ENCODE results near the gene NAA60.

Gene NAA60

DNA sequence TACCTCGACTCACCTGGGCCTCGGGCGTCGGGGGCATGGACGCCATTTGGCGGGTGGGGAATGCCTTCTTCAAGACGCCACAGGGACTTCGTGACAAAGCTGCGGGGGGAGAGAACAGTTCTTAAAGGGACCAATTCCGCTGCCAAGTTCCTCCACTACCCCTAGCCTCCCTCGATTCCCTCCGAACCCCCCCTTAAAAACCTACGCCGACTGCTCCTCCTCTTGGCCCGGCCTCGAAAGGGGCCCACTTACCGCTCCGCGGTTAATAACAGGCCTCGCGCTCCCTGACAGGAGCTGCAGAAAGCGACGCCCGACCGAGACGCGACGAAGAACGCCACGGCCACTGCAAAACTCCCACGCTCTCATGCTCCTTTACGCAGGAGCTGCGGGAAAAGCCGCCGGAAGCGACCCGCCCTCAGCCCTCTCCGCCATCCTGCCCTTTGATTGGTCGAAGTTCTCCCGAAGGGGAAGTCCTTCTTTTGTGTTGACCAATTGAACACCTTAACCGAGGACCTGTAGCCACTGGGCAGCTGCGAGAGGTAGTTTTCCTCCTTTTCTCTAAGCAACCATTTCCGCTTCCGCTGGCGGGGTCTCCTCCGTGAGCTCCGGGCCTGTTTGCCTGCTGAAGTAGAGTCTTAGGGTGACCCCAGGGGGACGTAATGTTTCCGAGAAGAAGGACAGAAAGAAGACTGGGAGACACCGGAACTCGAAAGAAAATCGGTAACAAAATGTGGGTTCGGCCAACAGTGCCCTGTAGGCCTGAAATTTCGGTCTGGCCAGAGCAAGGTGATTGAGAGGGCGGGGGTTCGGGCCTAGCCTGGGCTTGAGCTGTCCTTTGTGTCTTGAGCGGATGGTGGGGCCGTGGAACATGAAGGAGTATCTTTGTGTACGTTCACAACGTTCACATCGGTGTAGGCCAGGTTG is at the start of gene NAA60, which contains the start of gene ZNF597:
NAA60 (plus strand) TSS at position 573 of the 924 bp plus-strand sequence. CDS start 32,548 bp downstream, outside the sequence.
ZNF597 (minus strand) TSS at position 397 of the 924 bp plus-strand sequence; CDS start at position 46, 351 bp downstream.
- peak; percentile 94 for DNase-seq

DNA sequence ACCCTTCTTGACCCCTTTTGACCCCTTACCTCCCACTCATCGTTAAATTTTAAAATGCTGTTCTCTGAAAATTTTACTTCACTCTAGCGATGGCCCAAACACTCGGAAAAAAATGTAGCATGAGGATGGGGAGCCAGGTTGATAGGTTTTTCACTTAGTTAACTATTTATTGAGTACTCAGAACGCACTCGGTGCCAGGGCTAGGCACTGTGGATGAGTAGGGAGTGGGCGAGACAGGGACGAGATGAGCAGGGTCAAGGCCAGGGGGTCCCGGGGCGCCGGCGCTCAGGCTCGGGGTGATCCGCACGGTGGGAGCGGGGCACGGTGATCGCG is 43.1 kb upstream of the NAA60 start:
- no peak for DNase-seq

DNA sequence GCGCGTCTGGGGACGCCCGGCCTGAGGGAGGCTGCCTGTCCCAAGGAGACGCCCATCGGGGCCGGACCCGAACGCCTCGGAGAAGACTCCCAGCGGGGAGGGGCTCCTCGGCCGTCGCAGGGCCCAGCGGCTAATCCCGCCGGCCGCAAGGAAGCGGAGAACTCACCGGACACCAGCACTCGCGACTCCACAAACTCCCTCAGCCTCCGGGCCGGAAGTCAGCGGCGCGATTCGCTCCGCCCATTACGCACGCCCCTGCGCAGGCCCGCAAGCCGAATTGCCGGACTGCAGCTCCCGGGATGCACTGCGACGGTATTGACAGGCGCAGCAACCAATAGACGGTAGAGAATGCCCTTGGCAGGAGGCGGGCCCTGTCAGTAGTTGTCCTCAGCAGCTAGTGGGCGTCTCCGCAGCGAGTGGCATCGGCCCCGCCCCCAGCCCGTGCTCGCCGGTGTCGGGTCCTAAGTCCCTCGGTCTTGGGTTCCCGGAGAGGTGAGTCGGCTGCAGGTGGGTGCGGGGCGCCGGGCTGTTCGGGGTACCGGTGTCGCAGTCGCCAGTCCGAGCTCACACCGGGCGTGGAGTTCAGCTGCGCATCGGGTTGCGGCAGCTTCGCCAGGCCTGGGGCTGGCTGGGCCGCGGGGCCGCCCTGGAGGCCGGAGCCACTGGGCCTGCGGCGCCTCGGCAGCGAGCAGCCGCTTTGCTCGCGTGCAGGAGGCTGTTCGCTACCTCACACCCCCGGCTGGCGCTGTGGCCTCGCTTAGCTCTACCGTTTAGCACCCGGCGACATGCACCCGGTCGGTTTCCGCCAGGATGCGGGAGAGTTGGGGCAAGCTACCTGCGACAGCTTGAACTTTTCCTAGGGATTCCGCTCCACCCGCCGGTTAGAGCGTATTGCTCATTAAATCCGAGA is 42.4 kb upstream of the NAA60 start, which contains the start of the genes ZNF174 and ZSCAN32:
ZNF174 (plus strand) TSS at position 437 of the 910 bp plus-strand sequence. CDS start 790 bp downstream, outside the sequence.
ZSCAN32 (minus strand) TSS at position 226 of the 910 bp plus-strand sequence. CDS start 3,447 bp downstream, outside the sequence.
- DNase-seq = peak; percentile 99

DNA sequence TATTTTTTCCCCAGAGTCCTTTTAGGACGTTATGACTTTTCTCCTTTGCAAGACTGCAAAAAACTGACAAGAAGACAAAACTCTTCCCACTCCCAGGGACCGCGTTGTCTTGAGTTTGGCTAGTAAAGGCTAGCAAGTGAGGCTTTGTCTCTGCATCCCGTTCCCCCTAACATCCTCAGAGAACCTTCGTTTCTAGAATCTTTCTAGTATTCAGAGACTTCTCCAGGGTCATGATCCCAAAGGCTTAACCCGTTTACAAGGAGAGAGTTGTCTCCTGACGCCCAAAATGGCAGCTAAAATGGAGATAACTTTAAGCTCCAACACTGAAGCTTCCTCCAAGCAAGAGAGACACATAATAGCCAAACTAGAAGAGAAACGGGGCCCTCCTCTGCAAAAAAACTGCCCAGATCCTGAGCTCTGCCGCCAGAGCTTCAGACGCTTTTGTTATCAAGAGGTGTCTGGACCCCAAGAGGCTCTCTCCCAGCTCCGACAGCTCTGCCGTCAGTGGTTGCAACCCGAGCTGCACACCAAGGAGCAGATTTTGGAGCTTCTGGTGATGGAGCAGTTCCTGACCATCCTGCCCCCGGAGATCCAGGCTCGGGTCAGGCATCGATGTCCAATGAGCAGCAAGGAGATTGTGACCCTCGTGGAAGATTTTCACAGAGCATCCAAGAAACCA is 41.6 kb upstream of the NAA60 start:
- peak; percentile 2 for DNase-seq

DNA sequence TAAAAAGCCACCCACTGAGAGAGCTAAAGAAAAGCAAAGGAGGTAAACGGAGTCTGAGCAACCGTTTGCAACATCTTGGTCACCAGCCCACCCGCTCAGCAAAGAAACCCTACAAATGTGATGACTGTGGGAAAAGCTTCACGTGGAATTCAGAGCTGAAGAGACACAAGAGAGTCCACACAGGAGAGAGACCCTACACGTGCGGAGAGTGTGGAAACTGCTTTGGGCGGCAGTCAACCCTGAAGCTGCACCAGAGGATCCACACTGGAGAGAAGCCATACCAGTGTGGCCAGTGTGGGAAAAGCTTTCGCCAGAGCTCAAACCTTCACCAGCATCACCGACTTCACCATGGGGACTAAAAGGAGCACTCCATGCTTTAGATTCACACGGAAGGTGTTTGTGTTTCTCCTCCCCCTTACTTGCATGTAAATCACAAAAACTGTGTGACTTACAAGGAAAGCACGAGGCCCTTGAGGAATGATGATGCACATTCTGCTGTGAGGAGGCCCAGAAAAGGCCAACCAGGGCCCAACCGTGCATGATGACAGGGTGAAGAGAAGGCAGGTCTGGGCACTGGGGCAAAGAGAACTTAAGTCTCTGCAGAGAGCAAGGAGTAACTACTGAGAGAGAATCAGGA is 34.8 kb upstream of the NAA60 start:
- no peak for DNase-seq

DNA sequence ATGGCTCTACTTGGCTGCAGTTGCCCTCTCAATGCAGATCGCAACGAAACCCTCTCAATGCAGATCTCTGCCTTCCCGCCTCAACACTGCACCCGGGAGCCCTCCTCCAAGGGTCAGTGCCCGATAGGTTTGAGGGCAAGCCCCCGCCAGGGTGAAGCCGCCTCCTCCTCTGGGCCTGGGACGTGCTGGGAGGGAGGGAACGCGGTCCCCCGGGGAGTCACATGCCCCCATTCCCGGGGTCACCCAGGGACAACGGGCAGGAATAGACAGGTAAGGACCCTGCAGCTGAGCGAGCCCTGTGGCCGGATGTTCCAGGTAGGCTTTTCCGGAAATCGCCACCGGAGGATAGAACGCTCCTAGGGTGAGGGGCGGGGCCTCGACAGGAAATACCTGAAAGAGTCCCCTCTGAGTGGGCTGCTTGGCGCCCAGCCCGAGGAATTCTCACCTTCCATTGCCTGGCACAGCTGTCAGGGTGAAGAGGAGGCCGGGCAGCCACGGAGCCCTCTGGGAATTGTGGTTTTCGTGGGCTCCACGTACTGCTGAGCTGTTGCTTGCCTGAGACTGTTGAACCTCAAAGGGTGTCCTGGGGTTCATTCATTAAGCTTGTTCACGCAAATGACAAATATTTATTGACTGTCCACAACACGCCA is 29.6 kb upstream of the NAA60 start:
- no peak for DNase-seq

DNA sequence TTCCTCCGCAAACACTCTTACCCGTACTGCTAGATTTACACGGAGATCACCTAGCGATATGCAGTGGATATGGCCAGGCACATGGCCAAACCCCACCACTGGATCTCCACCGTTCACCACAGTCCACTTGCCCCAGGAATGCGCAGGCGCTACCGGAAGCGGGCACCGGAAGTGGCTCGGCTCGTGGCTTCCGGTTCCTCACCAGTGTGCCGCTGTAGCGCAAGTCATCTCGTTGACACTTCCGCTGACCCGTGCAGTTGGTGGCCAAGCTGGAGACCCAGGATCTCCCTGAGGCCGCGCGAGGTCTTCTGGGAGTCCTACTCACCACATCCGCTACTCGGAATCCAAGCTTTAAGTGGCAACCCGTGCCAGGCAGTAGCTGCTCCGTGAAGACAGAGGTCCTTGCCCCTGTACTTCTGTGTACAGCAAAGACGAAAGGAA is 11.7 kb upstream of the NAA60 start:
- DNase-seq = peak; percentile 70

DNA sequence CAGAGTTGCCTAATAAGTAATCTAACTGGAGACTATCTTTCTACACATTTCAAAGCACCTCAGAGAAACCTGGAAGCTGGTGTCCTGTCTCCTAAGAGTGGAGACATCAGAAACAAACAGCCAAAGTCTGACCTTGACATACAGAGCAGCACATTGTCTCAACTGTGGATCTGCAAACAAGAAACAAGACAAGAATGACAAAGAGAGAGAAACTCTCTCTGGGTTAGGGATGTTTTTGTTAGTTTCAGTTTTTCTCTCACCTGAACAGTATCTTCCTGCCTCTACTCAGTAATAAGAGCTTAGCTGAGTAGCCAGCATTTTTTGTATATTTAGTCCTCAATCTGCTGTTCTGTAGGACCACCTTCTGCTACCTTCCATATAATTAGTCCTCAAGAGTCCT is 9.1 kb upstream of the NAA60 start:
- DNase-seq = no peak

DNA sequence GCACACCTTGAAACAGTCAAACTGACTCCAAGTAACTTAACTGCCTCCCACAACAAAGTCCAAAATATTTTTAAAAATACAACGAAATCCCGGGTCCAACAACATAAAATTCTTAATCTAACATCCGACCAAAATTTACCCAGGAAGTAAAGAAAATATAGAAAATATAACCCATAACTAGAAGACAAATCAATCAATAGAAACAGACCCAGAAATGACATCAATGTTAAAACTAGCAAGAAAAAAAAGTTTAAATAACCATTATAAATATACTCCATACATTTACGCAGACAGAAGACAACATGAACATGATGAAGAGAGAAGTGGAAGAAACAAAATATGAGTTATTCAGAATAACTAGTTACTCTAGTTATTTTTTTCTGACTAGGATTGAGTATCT is 3.8 kb upstream of the NAA60 start:
- DNase-seq = no peak

DNA sequence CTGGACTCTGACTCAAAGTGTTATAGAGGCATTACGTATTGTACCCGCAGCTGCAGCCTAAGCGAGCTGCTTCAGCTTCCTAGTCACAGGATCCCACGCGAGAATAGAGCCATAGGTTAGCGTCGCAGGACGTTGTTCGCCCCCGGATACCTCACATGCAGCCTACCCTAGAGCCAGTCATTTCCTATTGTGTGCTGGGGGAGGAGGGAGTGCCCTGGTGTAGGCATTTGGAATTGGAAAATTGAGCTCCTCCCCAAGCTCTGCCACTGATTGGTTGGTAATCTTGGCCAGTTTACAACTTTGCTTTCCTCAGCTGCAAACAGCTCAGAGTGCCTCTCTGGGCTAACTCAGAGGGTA is 530 bp downstream of the NAA60 start:
- peak; percentile 61 for DNase-seq

DNA sequence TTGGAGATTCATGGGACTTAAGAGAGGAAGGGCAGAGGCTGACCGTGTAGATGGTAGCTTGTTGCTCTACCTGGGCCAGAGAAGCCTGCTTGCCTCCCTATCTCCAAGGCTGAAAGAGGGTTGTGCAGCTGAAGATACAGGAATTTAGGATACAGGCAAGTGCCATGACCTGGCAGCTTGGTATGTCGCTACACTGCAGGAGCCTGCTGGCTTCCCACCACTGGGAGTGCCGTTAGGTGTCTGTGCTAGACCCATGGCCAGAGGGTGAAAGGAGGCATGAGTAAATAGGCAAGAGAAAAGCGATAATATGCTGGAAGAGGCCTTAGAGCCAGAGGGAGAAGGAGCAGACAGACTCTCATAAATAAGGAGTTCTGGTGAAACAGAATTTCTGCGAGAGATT is 10.6 kb downstream of the NAA60 start:
- no peak for DNase-seq

DNA sequence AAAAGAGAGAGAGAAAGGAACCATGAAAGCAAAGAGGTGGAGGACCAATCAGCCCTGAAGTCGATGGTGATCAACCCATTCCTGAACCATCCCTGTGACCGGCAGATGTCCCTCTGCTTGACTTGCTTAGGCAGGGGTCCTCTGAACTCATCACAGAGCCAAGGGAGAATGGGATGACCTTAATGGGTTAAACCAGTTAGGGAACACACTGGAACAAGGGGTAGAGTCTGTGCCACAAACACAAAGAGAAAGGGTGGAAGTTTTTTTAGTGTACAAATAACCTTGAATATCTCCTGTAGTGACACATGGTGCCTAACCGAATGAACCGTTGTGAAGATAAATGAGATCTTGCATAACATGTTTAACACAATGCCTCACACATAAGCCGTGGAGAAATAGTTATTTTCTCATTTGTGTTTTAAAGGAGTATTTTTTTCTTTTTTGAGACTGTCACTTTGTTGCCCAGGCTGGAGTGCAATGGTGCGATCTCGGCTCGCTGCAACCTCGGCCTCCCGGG is 11.2 kb downstream of the NAA60 start:
- no peak for DNase-seq

DNA sequence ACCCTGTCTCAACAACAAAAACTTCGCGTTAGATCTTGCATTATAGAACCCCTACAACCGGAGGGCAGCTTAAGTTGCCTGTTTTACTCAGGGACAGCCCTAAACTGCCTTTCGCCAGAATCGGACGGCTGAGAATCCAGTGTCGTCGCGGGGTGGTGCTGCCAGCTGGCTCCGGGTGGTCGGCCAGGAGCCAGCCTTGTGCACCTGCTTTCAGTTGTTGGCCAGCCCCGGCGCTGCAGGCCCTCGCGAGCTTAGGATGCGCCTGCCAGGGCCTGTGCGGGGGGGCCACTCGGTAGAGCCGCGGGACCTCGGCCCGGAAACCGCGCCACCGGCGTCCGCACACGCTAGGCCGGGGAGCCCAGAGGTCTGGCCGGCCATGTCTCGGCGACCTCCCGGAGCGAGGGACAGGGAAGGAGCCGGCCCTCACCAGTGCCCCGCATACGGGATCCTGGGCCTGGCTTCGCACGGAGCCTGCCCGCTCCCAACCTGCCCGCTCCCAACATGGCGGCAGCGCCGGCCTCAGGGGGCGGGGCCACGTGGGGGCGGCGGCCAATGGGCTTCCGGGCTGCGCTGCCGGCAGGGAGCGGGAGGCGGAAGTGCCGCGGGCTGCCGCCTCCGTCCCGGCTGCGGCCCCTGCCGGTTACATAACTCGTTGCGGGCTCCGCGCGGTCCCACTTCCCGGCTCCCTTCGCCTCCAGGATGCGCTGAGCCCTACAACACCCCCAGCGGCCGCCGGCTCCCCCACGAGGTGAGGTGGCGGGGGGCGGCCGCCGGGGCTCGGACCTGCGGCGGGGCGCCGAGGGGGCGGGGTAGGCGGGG is 14.2 kb downstream of the NAA60 start:
- DNase-seq = peak; percentile 93

DNA sequence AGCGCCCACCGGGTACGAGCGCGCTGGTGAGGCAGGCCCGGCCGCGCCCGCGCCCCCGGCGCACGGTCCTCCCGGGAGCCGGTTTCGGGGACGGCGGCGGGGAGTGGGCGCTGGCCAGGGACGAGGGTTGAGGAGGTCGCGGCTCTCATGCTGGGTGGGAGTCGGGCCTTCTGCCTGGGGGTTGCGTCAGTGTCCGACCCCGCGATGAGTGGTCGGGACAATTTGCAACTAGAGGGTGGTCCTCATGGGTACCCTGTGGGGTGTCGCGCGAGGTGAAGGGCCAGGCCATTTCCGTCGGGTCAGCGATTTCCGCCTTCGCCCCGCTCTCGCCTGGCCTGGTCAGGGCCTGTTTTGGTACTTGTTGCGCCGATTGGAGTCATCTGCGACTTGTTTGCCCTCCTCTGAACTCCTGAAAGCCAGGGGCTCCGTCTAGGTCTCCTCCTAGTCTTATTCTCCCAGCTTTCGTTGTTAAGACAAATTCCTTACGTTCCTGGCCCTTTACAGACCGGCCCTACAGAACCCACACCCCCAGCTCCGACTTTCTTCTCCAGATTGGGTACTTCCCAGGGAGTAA is 14.9 kb downstream of the NAA60 start:
- no peak for DNase-seq

DNA sequence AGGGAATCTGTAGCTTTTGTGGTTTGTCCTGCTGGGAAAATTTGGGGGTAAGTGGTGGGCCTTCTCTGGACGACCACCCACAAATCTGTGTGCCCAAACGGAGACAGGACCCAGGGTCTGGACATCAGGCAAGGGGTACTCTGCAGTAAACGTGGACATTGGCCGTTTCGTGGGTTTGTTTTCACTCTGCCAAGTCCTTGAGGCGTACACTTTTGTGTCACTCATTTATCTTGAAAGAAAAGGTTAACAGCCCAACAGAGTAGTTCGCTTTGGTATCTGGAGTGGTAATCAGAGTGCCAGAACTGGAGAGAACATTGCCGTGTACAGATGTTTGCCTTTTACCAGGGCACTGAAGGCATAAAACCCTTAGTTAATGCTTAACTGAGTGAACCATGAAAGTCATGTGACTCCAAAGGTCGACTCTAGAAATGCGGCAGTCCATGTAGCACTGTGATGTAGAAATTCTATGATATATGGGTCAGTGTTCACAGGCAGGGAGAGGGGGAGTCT is 15.4 kb downstream of the NAA60 start:
- DNase-seq = peak; percentile 26

DNA sequence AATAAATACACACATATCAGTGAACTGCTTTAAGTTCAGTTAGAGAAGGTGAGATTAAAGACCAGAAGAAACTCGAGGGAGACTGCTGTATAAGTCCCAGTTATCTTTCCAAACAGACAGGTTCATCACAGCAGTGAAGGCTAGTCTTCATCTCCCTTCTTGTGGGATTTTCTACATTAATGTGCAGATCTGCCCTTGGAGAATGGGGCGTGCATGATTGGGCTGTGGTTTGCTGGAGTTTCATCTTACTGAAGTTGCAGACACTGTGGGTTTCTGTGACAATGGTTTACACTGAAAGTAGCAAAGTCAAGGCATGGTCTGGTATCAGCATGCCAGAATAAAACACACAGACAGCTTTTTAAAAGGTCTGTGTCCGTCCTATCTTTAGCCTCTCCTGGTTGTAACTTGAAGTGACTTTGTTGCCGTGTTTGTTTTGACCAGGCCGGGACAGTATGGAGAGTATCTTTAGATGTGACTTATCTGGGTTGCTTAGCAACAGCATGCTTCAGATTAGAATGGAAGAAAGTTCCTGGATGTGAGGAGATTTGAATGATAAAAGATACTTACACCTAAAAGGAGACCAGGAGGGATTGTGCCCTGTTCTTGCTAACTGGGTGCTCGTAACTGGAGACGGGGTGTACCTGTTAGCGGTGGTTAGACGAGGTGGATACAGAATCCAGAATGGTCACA is 16.1 kb downstream of the NAA60 start:
- peak; percentile 63 for DNase-seq

DNA sequence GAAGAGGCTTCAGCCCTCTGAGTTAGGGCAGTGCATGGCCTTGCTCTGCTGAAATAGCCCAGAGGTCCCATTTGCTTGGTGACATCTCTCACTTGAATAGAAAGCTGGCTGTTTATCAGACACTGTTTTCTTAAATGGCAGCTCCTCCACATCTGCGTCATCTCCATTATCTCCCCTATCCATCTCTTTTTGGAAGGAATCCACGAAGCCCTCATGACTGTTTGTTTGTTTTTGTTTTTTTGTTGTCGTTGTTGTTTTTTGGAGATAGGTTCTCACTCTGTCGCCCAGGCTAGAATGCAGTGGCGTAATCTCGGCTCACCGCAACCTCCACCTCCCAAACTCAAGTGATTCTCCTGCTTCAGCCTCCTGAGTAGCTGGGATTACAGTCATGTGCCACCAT is 16.6 kb downstream of the NAA60 start:
- DNase-seq = no peak

DNA sequence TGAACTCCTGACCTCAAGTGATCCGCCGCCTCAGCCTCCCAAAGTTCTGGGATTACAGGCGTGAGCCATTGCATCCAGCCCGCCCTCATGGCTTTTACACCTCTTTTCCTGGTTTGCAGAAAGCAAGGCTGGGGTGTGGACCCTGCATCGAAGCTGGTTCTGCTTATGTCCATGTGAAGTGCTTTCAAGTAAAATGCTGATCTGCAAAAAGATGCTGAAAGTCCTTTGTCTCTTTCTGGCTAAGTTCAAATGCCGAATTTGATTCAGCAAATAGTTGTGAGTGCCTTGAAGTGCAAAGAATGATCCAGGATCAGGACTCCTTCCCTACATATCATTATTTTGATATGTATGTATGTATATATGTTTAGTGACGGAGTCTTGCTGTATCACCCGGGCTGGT is 17.1 kb downstream of the NAA60 start:
- no peak for DNase-seq

DNA sequence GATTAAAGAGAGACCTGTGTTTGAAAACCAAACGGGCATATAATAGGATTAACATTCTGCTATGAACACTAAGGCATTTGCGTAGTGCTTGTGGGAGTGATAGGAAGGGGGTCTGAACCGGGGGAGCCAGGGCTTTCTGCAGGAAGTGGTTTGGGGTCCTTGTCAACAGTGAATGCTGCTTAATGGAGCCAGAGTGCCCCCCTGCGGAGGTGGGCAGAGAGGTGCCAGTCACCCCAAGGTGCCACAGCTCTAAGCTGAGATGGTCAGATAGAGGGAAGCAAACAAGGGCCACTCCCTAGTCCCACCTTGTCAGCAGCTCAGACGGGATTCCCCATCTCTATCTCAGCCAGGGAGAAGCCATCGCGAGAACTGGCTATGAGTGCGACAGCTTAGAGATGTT is 17.7 kb downstream of the NAA60 start:
- peak; percentile 33 for DNase-seq

All from activated CD4-positive, alpha-beta T cell treated with anti-CD3 and anti-CD28 coated beads, Interleukin-10, Interleukin-2, amounts not matched to agents 100 ng/mL and 50 ng/mL, durations not matched to agents 16 hours and 8 hours (primary cell).